ENCODE data around the gene CDIPT.

Gene CDIPT

DNA sequence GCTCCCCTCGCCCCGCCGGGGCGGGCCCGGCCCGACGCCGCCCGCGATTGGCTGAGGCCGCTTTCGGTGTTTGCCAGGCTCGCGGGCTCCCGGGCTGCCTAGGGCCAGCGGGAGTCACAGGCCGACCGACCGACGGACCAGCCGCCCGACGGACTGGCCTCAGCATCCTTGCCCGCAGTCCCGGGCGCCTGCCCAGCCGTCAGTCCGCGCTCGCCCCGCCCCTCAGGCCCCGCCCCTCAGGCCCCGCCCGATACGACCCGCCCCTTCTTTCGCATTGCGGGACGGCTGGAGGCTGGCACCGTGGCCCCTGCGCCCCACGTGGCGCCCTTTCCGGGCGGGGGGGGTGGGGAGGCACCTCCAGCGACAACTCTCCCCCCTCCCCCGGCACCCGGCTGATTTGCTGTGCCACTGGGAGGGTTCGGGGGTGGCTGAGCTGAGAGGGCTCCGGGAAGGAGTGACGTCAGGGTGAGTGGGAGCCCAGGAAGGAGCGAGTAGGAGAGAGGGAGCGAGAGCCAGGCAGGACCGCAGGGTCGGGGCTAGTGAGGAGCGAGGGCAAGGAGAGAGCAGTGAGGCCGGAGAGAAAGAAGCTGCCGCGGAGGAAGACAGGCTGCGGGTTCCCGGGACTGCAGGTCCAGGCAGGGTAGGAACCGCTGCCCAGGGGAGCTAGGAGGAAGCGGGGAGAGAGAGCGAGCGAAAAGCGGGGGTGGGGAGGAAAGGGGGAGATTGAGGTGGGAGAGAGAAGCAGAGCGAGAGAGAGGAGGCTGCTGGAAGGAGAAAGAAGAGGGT is 37.3 kb upstream of the CDIPT start, which contains the start of gene ASPHD1:
Gene ASPHD1 (plus strand): TSS at position 387 of the 786 bp plus-strand sequence. CDS start 484 bp downstream, outside the sequence.
- DNase-seq (ENCODE audit: extremely low read depth, low read depth), result peak; percentile 66
- TF ChIP-seq, protein P1, sequence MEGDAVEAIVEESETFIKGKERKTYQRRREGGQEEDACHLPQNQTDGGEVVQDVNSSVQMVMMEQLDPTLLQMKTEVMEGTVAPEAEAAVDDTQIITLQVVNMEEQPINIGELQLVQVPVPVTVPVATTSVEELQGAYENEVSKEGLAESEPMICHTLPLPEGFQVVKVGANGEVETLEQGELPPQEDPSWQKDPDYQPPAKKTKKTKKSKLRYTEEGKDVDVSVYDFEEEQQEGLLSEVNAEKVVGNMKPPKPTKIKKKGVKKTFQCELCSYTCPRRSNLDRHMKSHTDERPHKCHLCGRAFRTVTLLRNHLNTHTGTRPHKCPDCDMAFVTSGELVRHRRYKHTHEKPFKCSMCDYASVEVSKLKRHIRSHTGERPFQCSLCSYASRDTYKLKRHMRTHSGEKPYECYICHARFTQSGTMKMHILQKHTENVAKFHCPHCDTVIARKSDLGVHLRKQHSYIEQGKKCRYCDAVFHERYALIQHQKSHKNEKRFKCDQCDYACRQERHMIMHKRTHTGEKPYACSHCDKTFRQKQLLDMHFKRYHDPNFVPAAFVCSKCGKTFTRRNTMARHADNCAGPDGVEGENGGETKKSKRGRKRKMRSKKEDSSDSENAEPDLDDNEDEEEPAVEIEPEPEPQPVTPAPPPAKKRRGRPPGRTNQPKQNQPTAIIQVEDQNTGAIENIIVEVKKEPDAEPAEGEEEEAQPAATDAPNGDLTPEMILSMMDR (IDR thresholded peaks at IDR 0.05; ENCODE audit: low read depth, low read length), result no peak

DNA sequence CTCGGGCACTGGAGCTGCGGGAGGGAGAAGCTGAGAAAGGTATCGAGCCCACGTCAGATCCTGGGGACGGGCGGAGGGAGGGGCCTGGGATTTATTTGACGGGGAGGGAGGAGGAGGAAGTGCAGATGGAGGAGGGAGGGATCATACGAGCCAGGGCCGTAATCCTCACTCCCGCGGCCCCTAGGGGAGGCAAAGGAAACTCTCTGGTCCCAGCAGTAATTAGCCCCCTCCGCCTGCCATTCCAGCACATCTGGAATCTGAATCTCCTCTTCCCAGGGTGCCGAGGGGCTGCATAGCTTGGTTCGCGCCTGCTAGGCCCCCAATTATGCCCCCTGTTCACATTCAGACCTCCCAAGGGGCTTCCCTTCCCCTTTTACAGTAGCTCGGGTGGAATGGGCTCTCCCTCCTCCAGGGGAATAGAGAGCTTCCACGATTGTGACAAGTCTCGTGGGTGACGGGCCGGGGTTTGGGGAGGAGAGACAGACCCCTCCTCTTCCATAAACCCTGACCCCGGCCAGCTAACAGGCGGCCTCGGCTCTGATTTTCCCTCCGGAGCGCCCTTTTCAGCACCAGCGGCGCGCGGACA is 36.6 kb upstream of the CDIPT start, which contains the start of gene SEZ6L2:
Gene SEZ6L2 (minus strand): TSS at position 35 of the 586 bp plus-strand sequence. CDS start 531 bp downstream, outside the sequence.
- DNase-seq (ENCODE audit: extremely low read depth, low read depth), result peak; percentile 77
- TF ChIP-seq, protein P1 (IDR thresholded peaks at IDR 0.05; ENCODE audit: low read depth, low read length), result peak; percentile 26

DNA sequence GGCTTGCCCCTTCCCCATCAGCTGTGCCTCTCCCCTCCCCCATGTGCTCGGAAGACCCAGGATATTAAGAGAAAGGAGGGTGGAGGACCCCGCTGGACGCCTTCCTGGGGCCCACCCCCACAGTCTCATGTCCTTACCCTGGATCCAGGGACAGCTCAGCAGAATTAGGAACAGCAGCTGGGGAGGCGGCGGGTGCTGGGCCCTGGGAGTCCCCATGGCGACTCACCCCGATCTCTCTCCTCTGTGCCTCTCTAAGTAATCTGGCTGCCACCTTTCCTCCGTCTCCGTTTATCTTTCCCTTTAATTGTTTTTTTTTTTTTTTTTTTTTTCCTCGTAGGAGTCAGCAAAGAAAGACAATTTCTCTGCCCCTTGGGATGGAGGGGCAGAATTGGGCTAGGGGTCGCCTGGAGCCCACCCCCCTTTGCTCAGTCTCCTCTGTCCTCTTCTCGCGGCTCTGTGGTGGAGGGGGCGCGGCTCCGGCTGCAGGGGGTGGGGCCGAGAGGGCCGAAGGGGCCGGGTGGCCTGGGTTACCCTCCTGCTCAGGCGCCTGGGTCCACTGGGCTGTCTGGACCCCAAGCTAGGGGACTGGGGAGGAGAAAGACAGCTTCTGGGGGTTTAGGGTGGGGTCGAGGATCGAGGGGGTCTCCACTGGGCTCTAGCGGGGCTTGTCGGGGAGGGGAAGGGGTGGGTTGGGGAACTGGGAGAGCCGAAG is 35.9 kb upstream of the CDIPT start:
- DNase-seq (ENCODE audit: extremely low read depth, low read depth), result no peak
- TF ChIP-seq, protein P1 (IDR thresholded peaks at IDR 0.05; ENCODE audit: low read depth, low read length), result no peak

DNA sequence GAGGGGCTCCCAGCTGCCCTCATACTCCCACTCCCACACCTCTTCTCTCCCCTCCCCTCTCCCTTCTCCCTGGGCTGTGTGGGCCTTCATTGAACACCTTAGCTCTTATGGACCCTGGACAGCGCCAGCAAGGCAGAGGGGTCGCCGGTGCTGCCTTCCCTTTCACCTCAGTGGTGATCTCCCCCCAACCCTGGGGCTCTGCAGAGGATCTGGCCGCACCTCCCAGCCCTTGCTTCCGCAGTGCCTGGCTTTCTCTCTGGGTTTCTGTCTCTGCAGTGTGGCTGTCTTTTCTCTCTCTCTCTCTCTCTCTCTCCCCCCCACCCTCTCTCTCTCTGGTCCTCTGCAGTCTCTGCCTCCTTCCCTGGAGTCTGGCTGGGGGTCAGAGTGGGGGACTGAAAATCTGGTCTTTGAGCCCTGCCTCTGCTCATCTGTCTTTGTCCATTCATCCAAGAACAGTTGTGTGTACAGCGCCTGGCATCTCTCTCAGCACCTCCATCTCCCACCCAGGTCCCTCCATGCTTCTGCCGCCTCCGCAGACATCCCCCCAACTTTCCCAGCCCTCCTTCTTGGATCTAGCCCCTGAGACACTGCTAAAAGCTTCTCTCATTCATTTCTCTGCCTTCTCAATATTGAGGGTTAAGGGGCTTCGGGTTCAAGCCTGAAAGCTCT is 35.2 kb upstream of the CDIPT start:
- TF ChIP-seq, protein P1 (IDR thresholded peaks at IDR 0.05; ENCODE audit: low read depth, low read length), result no peak
- DNase-seq (ENCODE audit: extremely low read depth, low read depth), result no peak

DNA sequence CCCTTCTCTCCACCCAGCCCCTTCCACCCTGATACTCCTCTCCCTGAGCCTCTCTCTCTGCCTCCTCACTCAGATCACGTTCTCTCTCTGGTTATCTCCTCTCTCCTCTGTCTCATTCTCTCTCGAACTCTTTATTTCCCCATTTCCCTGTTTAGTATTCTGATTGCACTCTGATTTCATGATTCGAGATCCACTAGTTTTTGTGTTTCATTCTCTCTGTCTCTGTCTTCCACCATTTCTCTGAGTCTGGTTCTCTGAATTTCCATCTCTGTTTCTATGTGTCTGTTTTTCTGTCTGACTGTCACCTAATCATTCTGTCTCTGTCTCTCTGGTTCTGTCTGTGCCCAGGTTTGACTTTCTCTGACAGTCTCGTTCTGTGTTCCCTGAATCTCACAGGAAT is 34.3 kb upstream of the CDIPT start:
- no peak for DNase-seq (ENCODE audit: extremely low read depth, low read depth)
- TF ChIP-seq, protein P1 (IDR thresholded peaks at IDR 0.05; ENCODE audit: low read depth, low read length), result no peak

DNA sequence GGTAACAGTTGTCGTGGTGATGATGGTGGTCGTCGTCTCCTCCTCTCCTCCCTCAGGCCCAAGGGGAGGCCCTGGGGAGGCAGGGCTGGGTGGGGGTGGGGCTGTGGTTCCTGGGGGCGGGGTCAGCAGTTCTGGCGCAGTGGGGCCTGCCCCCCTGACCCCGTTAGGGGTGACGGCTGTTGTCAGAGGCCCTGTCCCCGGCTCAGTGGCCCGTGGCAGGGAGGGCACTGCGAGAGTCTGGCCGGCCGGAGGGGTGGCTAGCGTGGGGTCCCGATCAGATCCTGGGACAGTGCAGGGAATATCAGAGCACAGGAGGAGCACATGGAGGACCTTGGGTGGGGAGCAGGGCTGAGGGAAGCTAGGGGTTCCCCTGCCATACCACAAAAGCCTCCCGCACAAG is 33.8 kb upstream of the CDIPT start:
- DNase-seq (ENCODE audit: extremely low read depth, low read depth), result no peak

More for the DNA sequence above, 33.8 kb upstream of the CDIPT start:
- TF ChIP-seq, protein P1 (IDR thresholded peaks at IDR 0.05; ENCODE audit: low read depth, low read length), result no peak

Measured in AG09319 (cell line).